ENCODE measurements around the gene MAN1C1. TPM values are rescaled to one million over a fixed set of nuclear protein-coding genes. Genes with fewer than 3 reads are reported as not detected.

MAN1C1 gene
- total RNA-seq, 1 donor from 2014 or later: 9.4 TPM

GRCh38 chr1:25772692-25773245, 156.2 kb downstream of the MAN1C1 start:
- intact Hi-C loops (cut with micrococcal nuclease): no loop called here

- intact Hi-C loops (cut with micrococcal nuclease): loop anchor here (2.0 kb wide), 2 partner anchors 23 to 155 kb away; no protein-coding TSS in a partner anchor
Observed at GRCh38 chr1:25773441-25774125, 157.0 kb downstream of the MAN1C1 start.

- intact Hi-C loops (cut with micrococcal nuclease): loop anchor here (2.0 kb wide), 2 partner anchors 22 to 156 kb away; no protein-coding TSS in a partner anchor
Observed at GRCh38 chr1:25774206-25774803, 157.7 kb downstream of the MAN1C1 start.

GRCh38 chr1:25774921-25775771, 158.6 kb downstream of the MAN1C1 start:
- intact Hi-C loops (cut with micrococcal nuclease): loop anchor here (1.0 to 2.0 kb wide), 4 partner anchors 22 to 156 kb away; no protein-coding TSS in a partner anchor

- intact Hi-C loops (cut with micrococcal nuclease): no loop called here
Observed at GRCh38 chr1:25779388-25779787, 162.8 kb downstream of the MAN1C1 start.

- intact Hi-C loops (cut with micrococcal nuclease): no loop called here
Observed at GRCh38 chr1:25779894-25780293, 163.3 kb downstream of the MAN1C1 start.

- intact Hi-C loops (cut with micrococcal nuclease): no loop called here
Observed at GRCh38 chr1:25780318-25781129, 163.9 kb downstream of the MAN1C1 start.

GRCh38 chr1:25781130-25781433, 164.5 kb downstream of the MAN1C1 start:
- intact Hi-C loops (cut with micrococcal nuclease): no loop called here

GRCh38 chr1:25782608-25783201, 166.1 kb downstream of the MAN1C1 start:
- intact Hi-C loops (cut with micrococcal nuclease): no loop called here

- intact Hi-C loops (cut with micrococcal nuclease): no loop called here
Observed at GRCh38 chr1:25784575-25785051, 168.0 kb downstream of the MAN1C1 start.

- intact Hi-C loops (cut with micrococcal nuclease): no loop called here
Observed at GRCh38 chr1:25785333-25786067, 168.9 kb downstream of the MAN1C1 start.

- intact Hi-C loops (cut with micrococcal nuclease): no loop called here
Observed at GRCh38 chr1:25786887-25787759, 170.5 kb downstream of the MAN1C1 start.

- intact Hi-C loops (cut with micrococcal nuclease): no loop called here
Observed at GRCh38 chr1:25787760-25788166, 171.2 kb downstream of the MAN1C1 start.

GRCh38 chr1:25790472-25790871, 173.9 kb downstream of the MAN1C1 start:
- intact Hi-C loops (cut with micrococcal nuclease): no loop called here

- intact Hi-C loops (cut with micrococcal nuclease): no loop called here
Observed at GRCh38 chr1:25792115-25792514, 175.5 kb downstream of the MAN1C1 start.

- intact Hi-C loops (cut with micrococcal nuclease): no loop called here
Observed at GRCh38 chr1:25793585-25794170, 177.1 kb downstream of the MAN1C1 start.

GRCh38 chr1:25794325-25794724, 177.7 kb downstream of the MAN1C1 start:
- intact Hi-C loops (cut with micrococcal nuclease): no loop called here

GRCh38 chr1:25795211-25795610, 178.6 kb downstream of the MAN1C1 start:
- intact Hi-C loops (cut with micrococcal nuclease): loop anchor here (5.0 kb wide), 3 partner anchors 93 to 253 kb away; partner anchors contain the start of gene LDLRAP1

Data from T-helper 1 cell treated with Interleukin-12 subunit alpha and Interleukin-12 subunit beta and Interleukin-4 antibody, amounts not matched to agents 30 ng/mL and 1 ng/mL, for 36 hours (primary cell).